NCI-H1417 treated with DMSO at 0.1 percent for 48 hours (cell line): ENCODE results near the gene ADSL.
A peak's percentile ranks its signal among the peaks of the same experiment; 100 is the strongest.

Experiments used
- DNase-seq: peaks from one replicate; lab custom pipeline; 2025; lab: John Stamatoyannopoulos, UW

ADSL gene

GRCh38 chr22:40418366-40419201 is 72.3 kb downstream of the ADSL start:
- peak; percentile 25 for DNase-seq

GRCh38 chr22:40419718-40420117 is 73.4 kb downstream of the ADSL start:
- DNase-seq = no peak

- DNase-seq = no peak
These were observed 74.2 kb downstream of the ADSL start for GRCh38 chr22:40420341-40421081.

GRCh38 chr22:40421082-40421350 is 74.7 kb downstream of the ADSL start:
- no peak for DNase-seq

GRCh38 chr22:40421941-40422340 is 75.6 kb downstream of the ADSL start:
- DNase-seq = no peak

- DNase-seq = no peak
These were observed 76.4 kb downstream of the ADSL start for GRCh38 chr22:40422558-40423309.

- DNase-seq = no peak
These were observed 77.0 kb downstream of the ADSL start for GRCh38 chr22:40423310-40423688.

- no peak for DNase-seq
These were observed 77.8 kb downstream of the ADSL start for GRCh38 chr22:40423882-40424640.

- no peak for DNase-seq
These were observed 78.8 kb downstream of the ADSL start for GRCh38 chr22:40425082-40425481.

GRCh38 chr22:40426594-40427333 is 80.5 kb downstream of the ADSL start:
- DNase-seq = peak; percentile 37

GRCh38 chr22:40428796-40429195 is 82.5 kb downstream of the ADSL start:
- no peak for DNase-seq

GRCh38 chr22:40429481-40429880 is 83.2 kb downstream of the ADSL start:
- no peak for DNase-seq

- no peak for DNase-seq
These were observed 84.7 kb downstream of the ADSL start for GRCh38 chr22:40430991-40431390.

GRCh38 chr22:40432157-40432556 is 85.9 kb downstream of the ADSL start:
- DNase-seq = no peak

- no peak for DNase-seq
These were observed 86.3 kb downstream of the ADSL start for GRCh38 chr22:40432625-40433024.

GRCh38 chr22:40433416-40434090 is 87.3 kb downstream of the ADSL start:
- no peak for DNase-seq

GRCh38 chr22:40434106-40434505 is 87.8 kb downstream of the ADSL start:
- DNase-seq = no peak

- DNase-seq = no peak
These were observed 88.4 kb downstream of the ADSL start for GRCh38 chr22:40434745-40435144.

GRCh38 chr22:40436505-40437431 is 90.5 kb downstream of the ADSL start:
- no peak for DNase-seq
